ENCODE measurements around the gene MUC4. TPM values are rescaled to one million over a fixed set of nuclear protein-coding genes. Genes with fewer than 3 reads are reported as not detected.
"Not testable (repeated sequence)": the region's sequence is repeated elsewhere in the genome, so short reads cannot be mapped to it uniquely, and the experiment has no call there.

Gene MUC4
- total RNA-seq, 1 donor from 2014 or later: not detected

GRCh38 chr3:195736866-195737490 lies 74.8 kb downstream of the MUC4 start:
- no peak for TF ChIP-seq CTCF (IDR thresholded peaks at IDR 0.05)
- Histone ChIP-seq H3K4me3 (no peak overlapping the region), H3K27ac (no peak overlapping the region), H3K36me3 (peaks cover 7 to 51% of the 10 kb centered on the region in 2 donors), H3K9me3 (no peaks in the 10 kb centered on the region), H3K27me3 (no peaks in the 10 kb centered on the region), H3K4me1 (no peaks in the 10 kb centered on the region)
- DNase-seq (ENCODE audit: low spot score in 2 of 2): no peak
- intact Hi-C loops (cut with DNase I): no loop called here

- Histone ChIP-seq H3K9me3 (no peaks in the 10 kb centered on the region), H3K4me3 (no peak overlapping the region), H3K27me3 (no peaks in the 10 kb centered on the region), H3K27ac (no peak overlapping the region), H3K36me3 (peaks cover 10 to 69% of the 10 kb centered on the region in 2 donors), H3K4me1 (no peaks in the 10 kb centered on the region)
- DNase-seq (ENCODE audit: low spot score in 2 of 2): no peak
- TF ChIP-seq CTCF (IDR thresholded peaks at IDR 0.05): no peak
- intact Hi-C loops (cut with DNase I): no loop called here
Measured at GRCh38 chr3:195735036-195735695, 76.6 kb downstream of the MUC4 start.

- H3K36me3 ChIP-seq: peaks cover 10 to 73% of the 10 kb centered on the region in 2 donors
- no peaks in the 10 kb centered on the region for H3K4me1 ChIP-seq
- intact Hi-C loops (cut with DNase I): no loop called here
- H3K27me3 ChIP-seq: no peaks in the 10 kb centered on the region
- H3K9me3 ChIP-seq: no peaks in the 10 kb centered on the region
- DNase-seq (ENCODE audit: low spot score in 2 of 2): no peak
- H3K4me3 ChIP-seq: no peak overlapping the region
- H3K27ac ChIP-seq: no peak overlapping the region
- TF ChIP-seq CTCF (IDR thresholded peaks at IDR 0.05): no peak
Measured at GRCh38 chr3:195732940-195733339, 78.8 kb downstream of the MUC4 start.

- Histone ChIP-seq H3K36me3 (peaks cover 10 to 64% of the 10 kb centered on the region in 2 donors), H3K9me3 (no peaks in the 10 kb centered on the region), H3K4me3 (no peak overlapping the region), H3K27me3 (no peaks in the 10 kb centered on the region), H3K27ac (no peak overlapping the region), H3K4me1 (no peaks in the 10 kb centered on the region)
- intact Hi-C loops (cut with DNase I): no loop called here
- no peak for DNase-seq (ENCODE audit: low spot score in 2 of 2)
- no peak for TF ChIP-seq CTCF (IDR thresholded peaks at IDR 0.05)
Measured at GRCh38 chr3:195731356-195731905, 80.3 kb downstream of the MUC4 start.

- peaks cover 3 to 47% of the 10 kb centered on the region in 2 donors for H3K36me3 ChIP-seq
- no peak overlapping the region for H3K27ac ChIP-seq
- intact Hi-C loops (cut with DNase I): no loop called here
- H3K9me3 ChIP-seq: no peaks in the 10 kb centered on the region
- no peak for DNase-seq (ENCODE audit: low spot score in 2 of 2)
- H3K27me3 ChIP-seq: no peaks in the 10 kb centered on the region
- no peak overlapping the region for H3K4me3 ChIP-seq
- H3K4me1 ChIP-seq: no peaks in the 10 kb centered on the region
- TF ChIP-seq CTCF (IDR thresholded peaks at IDR 0.05): no peak
Measured at GRCh38 chr3:195729476-195730251, 82.1 kb downstream of the MUC4 start.

- H3K9me3 ChIP-seq; intact Hi-C loops (cut with DNase I); H3K4me1 ChIP-seq; H3K27me3 ChIP-seq; DNase-seq (ENCODE audit: low spot score in 2 of 2); H3K27ac ChIP-seq; H3K4me3 ChIP-seq: not testable (repeated sequence)
- peaks cover 3 to 44% of the 10 kb centered on the region in 2 donors for H3K36me3 ChIP-seq
Measured at GRCh38 chr3:195728789-195729188, 82.9 kb downstream of the MUC4 start.

Measured in ascending aorta (tissue), 2 donors.